Testis (tissue), 2 donors: Measurements from ENCODE around the gene AZU1.

Source experiments
- POLR2A ChIP-seq: fragments of 450-650 bp; IDR thresholded peaks from one replicate; pipeline ENCODE4 v1.6.1; 2017; ENCODE audit warnings: antibody characterized with exemption, mild to moderate bottlenecking, moderate library complexity
- TF ChIP-seq, protein P1 (sequence below), 3 experiments: fragments of 450-650 bp in 2 of 3; fragments of 200-600 bp in 1 of 3; sonication (generic) in 1 of 3; IDR thresholded peaks; one replicate each; pipeline ENCODE4 v1.5.1; 2016 to 2019; ENCODE audit warnings: antibody characterized with exemption in 3 of 3, mild to moderate bottlenecking in 2 of 3, moderate library complexity in 1 of 3

DNA sequence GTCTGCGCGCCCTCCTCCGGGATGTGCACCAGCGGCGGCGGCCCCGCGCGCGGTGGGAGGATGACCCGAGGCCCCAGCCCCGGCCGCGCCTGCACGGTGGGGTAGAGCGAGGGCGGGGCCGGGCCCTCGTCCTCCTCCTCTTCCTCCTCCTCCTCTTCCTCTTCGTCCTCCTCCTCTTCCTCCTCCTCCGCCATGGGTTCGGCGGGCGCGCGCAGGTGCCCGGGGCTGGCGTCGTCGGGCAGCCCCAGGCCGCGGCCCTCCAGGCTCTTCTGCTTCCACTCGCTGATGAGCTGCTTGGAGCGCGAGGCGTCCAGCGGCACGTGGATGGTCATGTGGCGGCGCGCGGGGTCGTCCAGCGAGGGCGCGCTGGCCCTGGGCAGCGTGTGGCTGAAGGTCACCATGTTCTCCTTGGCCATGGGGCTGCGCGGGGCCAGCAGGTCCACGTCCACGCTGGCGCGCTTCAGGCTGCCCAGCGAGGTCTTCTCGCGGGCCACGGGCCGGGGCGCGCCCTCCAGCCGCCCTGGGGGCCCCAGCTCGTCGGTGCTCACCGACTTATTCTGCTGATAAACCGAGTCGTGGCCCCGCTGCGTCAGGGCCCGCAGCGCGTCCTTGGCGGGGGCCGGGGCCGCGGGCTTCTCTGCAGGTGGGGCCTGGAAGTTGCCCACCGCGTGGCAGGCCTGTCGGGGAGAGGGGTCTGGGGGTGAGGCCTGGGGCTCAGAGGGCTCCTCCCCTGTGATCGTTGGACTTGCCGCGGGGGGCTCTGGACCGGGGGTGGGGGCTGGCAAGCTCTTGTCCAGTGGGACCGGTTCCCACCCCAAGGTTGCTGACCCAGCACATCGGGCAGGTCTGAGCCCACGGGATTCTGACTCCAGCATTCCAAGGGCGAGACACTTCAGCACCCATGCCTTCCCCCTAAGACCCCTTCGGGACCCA, 14.2 kb upstream of the AZU1 start:
- TF ChIP-seq, protein P1, sequence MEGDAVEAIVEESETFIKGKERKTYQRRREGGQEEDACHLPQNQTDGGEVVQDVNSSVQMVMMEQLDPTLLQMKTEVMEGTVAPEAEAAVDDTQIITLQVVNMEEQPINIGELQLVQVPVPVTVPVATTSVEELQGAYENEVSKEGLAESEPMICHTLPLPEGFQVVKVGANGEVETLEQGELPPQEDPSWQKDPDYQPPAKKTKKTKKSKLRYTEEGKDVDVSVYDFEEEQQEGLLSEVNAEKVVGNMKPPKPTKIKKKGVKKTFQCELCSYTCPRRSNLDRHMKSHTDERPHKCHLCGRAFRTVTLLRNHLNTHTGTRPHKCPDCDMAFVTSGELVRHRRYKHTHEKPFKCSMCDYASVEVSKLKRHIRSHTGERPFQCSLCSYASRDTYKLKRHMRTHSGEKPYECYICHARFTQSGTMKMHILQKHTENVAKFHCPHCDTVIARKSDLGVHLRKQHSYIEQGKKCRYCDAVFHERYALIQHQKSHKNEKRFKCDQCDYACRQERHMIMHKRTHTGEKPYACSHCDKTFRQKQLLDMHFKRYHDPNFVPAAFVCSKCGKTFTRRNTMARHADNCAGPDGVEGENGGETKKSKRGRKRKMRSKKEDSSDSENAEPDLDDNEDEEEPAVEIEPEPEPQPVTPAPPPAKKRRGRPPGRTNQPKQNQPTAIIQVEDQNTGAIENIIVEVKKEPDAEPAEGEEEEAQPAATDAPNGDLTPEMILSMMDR (IDR thresholded peaks at IDR 0.05) = no peak
- TF ChIP-seq POLR2A = no peak
